NCI-H2107 treated with DMSO at 0.1 percent for 48 hours (cell line): Measurements from ENCODE around the gene NKX6-2.

Experiments
- DNase-seq: peaks from one replicate; lab custom pipeline; 2025; ENCODE audit not compliant: unreplicated experiment; lab: John Stamatoyannopoulos, UW

Gene NKX6-2

GRCh38 chr10:132762267-132762666 is 23.7 kb downstream of the NKX6-2 start:
- DNase-seq: no peak

- no peak for DNase-seq
These were observed 24.4 kb downstream of the NKX6-2 start for GRCh38 chr10:132761395-132762060.

- DNase-seq: no peak
These were observed 27.1 kb downstream of the NKX6-2 start for GRCh38 chr10:132758865-132759264.

GRCh38 chr10:132757171-132757570 is 28.8 kb downstream of the NKX6-2 start:
- no peak for DNase-seq

- no peak for DNase-seq
These were observed 29.4 kb downstream of the NKX6-2 start for GRCh38 chr10:132756591-132756990.

- DNase-seq: no peak
These were observed 30.7 kb downstream of the NKX6-2 start for GRCh38 chr10:132755166-132755711.

- no peak for DNase-seq
These were observed 31.9 kb downstream of the NKX6-2 start for GRCh38 chr10:132754071-132754470.

- no peak for DNase-seq
These were observed 32.4 kb downstream of the NKX6-2 start for GRCh38 chr10:132753596-132753995.

- DNase-seq: no peak
These were observed 33.0 kb downstream of the NKX6-2 start for GRCh38 chr10:132752961-132753360.

- DNase-seq: no peak
These were observed 33.6 kb downstream of the NKX6-2 start for GRCh38 chr10:132752378-132752777.

- DNase-seq: no peak
These were observed 35.0 kb downstream of the NKX6-2 start for GRCh38 chr10:132750936-132751335.

GRCh38 chr10:132749371-132749795 is 36.6 kb downstream of the NKX6-2 start:
- peak; percentile 46 for DNase-seq

GRCh38 chr10:132748545-132749370 is 37.2 kb downstream of the NKX6-2 start:
- no peak for DNase-seq

GRCh38 chr10:132748135-132748534 is 37.8 kb downstream of the NKX6-2 start:
- DNase-seq: no peak

- DNase-seq: no peak
These were observed 38.9 kb downstream of the NKX6-2 start for GRCh38 chr10:132746801-132747625.

GRCh38 chr10:132746386-132746785 is 39.6 kb downstream of the NKX6-2 start:
- DNase-seq: no peak

GRCh38 chr10:132745971-132746370 is 40.0 kb downstream of the NKX6-2 start:
- no peak for DNase-seq

- no peak for DNase-seq
These were observed 40.4 kb downstream of the NKX6-2 start for GRCh38 chr10:132745511-132745910.

- DNase-seq: no peak
These were observed 41.1 kb downstream of the NKX6-2 start for GRCh38 chr10:132744839-132745238.

- no peak for DNase-seq
These were observed 41.9 kb downstream of the NKX6-2 start for GRCh38 chr10:132743925-132744490.
